HEK293 (cell line): ENCODE measurements around the gene AGBL2.
A peak's percentile ranks its signal among the peaks of the same experiment; 100 is the strongest.

ENCODE experiments used
- CTCF ChIA-PET: fragments of 350-600 bp; formaldehyde crosslinking; extraction: SDS; loops from one replicate; lab custom pipeline; 2021; ENCODE audit warnings: antibody characterized with exemption; lab: Yijun Ruan, JAX
- POLR2A ChIA-PET: fragments of 300-600 bp; formaldehyde crosslinking; extraction: SDS; loops from one replicate; lab custom pipeline; 2020; ENCODE audit warnings: antibody characterized with exemption, inconsistent platforms; lab: Yijun Ruan, JAX
- H3K27ac ChIP-seq: fragments of 200-500 bp; sonication (Bioruptor generic); 2 replicates; pipeline ENCODE4 v1.5.1; 2014; ENCODE audit warnings: low read depth, low read length, control low read depth, inconsistent platforms; ENCODE audit errors: extremely low read depth
- H3K36me3 ChIP-seq, 2 experiments: fragments of 200-500 bp in 1 of 2; sonication (Bioruptor generic) in 1 of 2; 1 replicate in 1 of 2; 2 replicates in 1 of 2; pipeline ENCODE4 v1.5.1; 2014 to 2017; ENCODE audit warnings: inconsistent platforms in 2 of 2, low read length in 2 of 2; ENCODE audit not compliant: control insufficient read depth in 2 of 2, insufficient read depth in 1 of 2
- H3K4me1 ChIP-seq: fragments of 200-500 bp; sonication (Bioruptor generic); 2 replicates; pipeline ENCODE4 v1.5.1; 2014; ENCODE audit warnings: mild to moderate bottlenecking, low read length, inconsistent platforms; ENCODE audit not compliant: control insufficient read depth, insufficient read depth
- H3K4me3 ChIP-seq: 2 replicates; pipeline ENCODE4 v1.5.1; 2011; ENCODE audit warnings: low read depth, mild to moderate bottlenecking, control low read depth, low read length, moderate library complexity
- H3K9me3 ChIP-seq: fragments of 200-500 bp; sonication (Bioruptor generic); 2 replicates; pipeline ENCODE4 v1.5.1; 2014; ENCODE audit warnings: low read depth, low read length, inconsistent platforms; ENCODE audit not compliant: control insufficient read depth, insufficient read depth
- ELK4 ChIP-seq: IDR thresholded peaks from 2 replicates; pipeline ENCODE4 v1.6.1; 2011; ENCODE audit warnings: mild to moderate bottlenecking, low read depth, low read length, borderline replicate concordance
- FEZF1 ChIP-seq: fragments of 450-650 bp; formaldehyde crosslinking; IDR thresholded peaks from 2 replicates; pipeline ENCODE4 v1.5.1; 2016; ENCODE audit warnings: missing biosample characterization, missing genetic modification characterization
- GFI1B ChIP-seq: fragments of 450-650 bp; formaldehyde crosslinking; IDR thresholded peaks from 2 replicates; pipeline ENCODE4 v1.5.1; 2016; ENCODE audit warnings: missing biosample characterization, missing genetic modification characterization
- GLI4 ChIP-seq: fragments of 450-650 bp; formaldehyde crosslinking; IDR thresholded peaks from 2 replicates; pipeline ENCODE4 v1.5.1; 2016; ENCODE audit warnings: missing biosample characterization, missing genetic modification characterization
- GLIS1 ChIP-seq: fragments of 450-650 bp; formaldehyde crosslinking; IDR thresholded peaks from 2 replicates; pipeline ENCODE4 v1.5.1; 2016; ENCODE audit warnings: missing biosample characterization, missing genetic modification characterization
- HOXD13 ChIP-seq: sonication (generic); formaldehyde crosslinking; IDR thresholded peaks from 2 replicates; pipeline ENCODE4 v1.8.0; 2022; ENCODE audit warnings: missing genetic modification reagents, borderline replicate concordance
- MYNN ChIP-seq: fragments of 450-650 bp; formaldehyde crosslinking; IDR thresholded peaks from 2 replicates; pipeline ENCODE4 v1.5.1; 2016; ENCODE audit warnings: missing biosample characterization, missing genetic modification characterization, borderline replicate concordance
- MZF1 ChIP-seq: fragments of 450-650 bp; formaldehyde crosslinking; IDR thresholded peaks from 2 replicates; pipeline ENCODE4 v1.5.1; 2017; ENCODE audit warnings: missing biosample characterization, missing genetic modification characterization, borderline replicate concordance
- REPIN1 ChIP-seq: fragments of 450-650 bp; formaldehyde crosslinking; IDR thresholded peaks from 2 replicates; pipeline ENCODE4 v1.5.1; 2017; ENCODE audit warnings: missing biosample characterization, missing genetic modification characterization, low read depth
- SCRT2 ChIP-seq: fragments of 450-650 bp; formaldehyde crosslinking; IDR thresholded peaks from 2 replicates; pipeline ENCODE4 v1.5.1; 2016; ENCODE audit warnings: missing biosample characterization, missing genetic modification characterization
- SP2 ChIP-seq: fragments of 450-650 bp; formaldehyde crosslinking; IDR thresholded peaks from 2 replicates; pipeline ENCODE4 v1.5.1; 2016; ENCODE audit warnings: missing biosample characterization, missing genetic modification characterization
- SP3 ChIP-seq: fragments of 450-650 bp; formaldehyde crosslinking; IDR thresholded peaks from 2 replicates; pipeline ENCODE4 v1.5.1; 2016; ENCODE audit warnings: missing biosample characterization, missing genetic modification characterization
- ZBTB11 ChIP-seq: fragments of 450-650 bp; formaldehyde crosslinking; conservative IDR thresholded peaks from 2 replicates; pipeline ENCODE4 v1.5.1; 2016; ENCODE audit warnings: low read depth, missing biosample characterization, missing genetic modification characterization
- ZBTB8A ChIP-seq: fragments of 450-650 bp; formaldehyde crosslinking; IDR thresholded peaks from 2 replicates; pipeline ENCODE4 v1.5.1; 2016; ENCODE audit warnings: missing biosample characterization, missing genetic modification characterization
- ZEB2 ChIP-seq: fragments of 450-650 bp; formaldehyde crosslinking; IDR thresholded peaks from 2 replicates; pipeline ENCODE4 v1.5.1; 2016; ENCODE audit warnings: missing biosample characterization, missing genetic modification characterization
- ZNF112 ChIP-seq: fragments of 450-650 bp; formaldehyde crosslinking; IDR thresholded peaks from 2 replicates; pipeline ENCODE4 v1.5.0; 2017; ENCODE audit warnings: missing biosample characterization, missing genetic modification characterization
- ZNF138 ChIP-seq: fragments of 450-650 bp; formaldehyde crosslinking; IDR thresholded peaks from 2 replicates; pipeline ENCODE4 v1.5.1; 2016; ENCODE audit warnings: missing biosample characterization, missing genetic modification characterization, borderline replicate concordance
- ZNF18 ChIP-seq: fragments of 450-650 bp; formaldehyde crosslinking; IDR thresholded peaks from 2 replicates; pipeline ENCODE4 v1.5.1; 2016; ENCODE audit warnings: missing biosample characterization, missing genetic modification characterization
- ZNF221 ChIP-seq: fragments of 450-650 bp; formaldehyde crosslinking; IDR thresholded peaks from 2 replicates; pipeline ENCODE4 v1.5.1; 2017; ENCODE audit warnings: missing biosample characterization, missing genetic modification characterization, borderline replicate concordance
- ZNF239 ChIP-seq: fragments of 450-650 bp; formaldehyde crosslinking; IDR thresholded peaks from 2 replicates; pipeline ENCODE4 v1.5.1; 2016; ENCODE audit warnings: missing biosample characterization, missing genetic modification characterization
- ZNF24 ChIP-seq: fragments of 450-650 bp; formaldehyde crosslinking; IDR thresholded peaks from 2 replicates; pipeline ENCODE4 v1.5.1; 2016; ENCODE audit warnings: missing biosample characterization, missing genetic modification characterization
- ZNF391 ChIP-seq: fragments of 450-650 bp; formaldehyde crosslinking; IDR thresholded peaks from 2 replicates; pipeline ENCODE4 v1.5.1; 2016; ENCODE audit warnings: low read depth, missing biosample characterization, missing genetic modification characterization, borderline replicate concordance
- ZNF580 ChIP-seq: fragments of 450-650 bp; formaldehyde crosslinking; IDR thresholded peaks from 2 replicates; pipeline ENCODE4 v1.5.1; 2016; ENCODE audit warnings: missing biosample characterization, missing genetic modification characterization
- ZNF785 ChIP-seq: fragments of 450-650 bp; formaldehyde crosslinking; IDR thresholded peaks from 2 replicates; pipeline ENCODE4 v1.5.1; 2016; ENCODE audit warnings: missing biosample characterization, missing genetic modification characterization
- ZNF830 ChIP-seq: fragments of 450-650 bp; IDR thresholded peaks from 2 replicates; pipeline ENCODE4 v1.5.0; 2018; ENCODE audit warnings: missing biosample characterization, missing genetic modification characterization, low read depth, mild to moderate bottlenecking, moderate library complexity
- ZNF837 ChIP-seq: fragments of 450-650 bp; formaldehyde crosslinking; IDR thresholded peaks from 2 replicates; pipeline ENCODE4 v1.5.1; 2016; ENCODE audit warnings: missing biosample characterization, missing genetic modification characterization
- ZNF843 ChIP-seq: fragments of 450-650 bp; formaldehyde crosslinking; IDR thresholded peaks from 2 replicates; pipeline ENCODE4 v1.5.1; 2016; ENCODE audit warnings: missing biosample characterization, missing genetic modification characterization
- ZXDB ChIP-seq: fragments of 450-650 bp; formaldehyde crosslinking; IDR thresholded peaks from 2 replicates; pipeline ENCODE4 v1.5.1; 2016; ENCODE audit warnings: missing biosample characterization, missing genetic modification characterization

AGBL2 gene

GRCh38 chr11:47714554-47715081, 551 bp downstream of the AGBL2 start:
- no peaks in the 10 kb centered on the region for H3K9me3 ChIP-seq
- H3K4me1 ChIP-seq, result no peaks in the 10 kb centered on the region
- peaks cover 25 to 36% of the 10 kb centered on the region in 2 experiments for H3K36me3 ChIP-seq
- TF ChIP-seq ZBTB8A (tag by site-specific recombination) (no peak), ZNF391 (tag by site-specific recombination) (no peak), ZXDB (no peak), ZNF830 (tag by site-specific recombination) (no peak), MYNN (tag by site-specific recombination) (no peak), GFI1B (tag by site-specific recombination) (no peak), GLIS1 (no peak), ZNF221 (tag by site-specific recombination) (no peak), ZEB2 (no peak), MZF1 (no peak), REPIN1 (no peak), ZNF239 (tag by site-specific recombination) (no peak), FEZF1 (tag by site-specific recombination) (no peak), GLI4 (tag by site-specific recombination) (no peak), ZNF112 (tag by site-specific recombination) (no peak), HOXD13 (CRISPR knock-in tag) (no peak), ZBTB11 (no peak), SCRT2 (no peak), ZNF138 (tag by site-specific recombination) (no peak)
- ChIA-PET CTCF (no interaction called here), POLR2A (interaction anchor here (0.6 to 2.0 kb wide), 5 partner anchors 9 to 86 kb away, joined by 3 to 7 read pairs (median 3); no protein-coding TSS in a partner anchor)
- no peak overlapping the region for H3K27ac ChIP-seq
- H3K4me3 ChIP-seq, result peak overlapping the region; percentile 55

GRCh38 chr11:47711816-47712215, 3.4 kb downstream of the AGBL2 start:
- no peaks in the 10 kb centered on the region for H3K4me1 ChIP-seq
- ChIA-PET CTCF (interaction anchor here (0.6 kb wide), 1 partner anchor 172 kb away, joined by 5 read pairs; no protein-coding TSS in a partner anchor), POLR2A (interaction anchor here (1.1 kb wide), 1 partner anchor 9 kb away, joined by 4 read pairs; no protein-coding TSS in a partner anchor)
- no peaks in the 10 kb centered on the region for H3K9me3 ChIP-seq
- no peak overlapping the region for H3K4me3 ChIP-seq
- TF ChIP-seq SP2 (tag by site-specific recombination), result no peak
- TF ChIP-seq ZNF24 (tag by site-specific recombination), result no peak
- no peak for TF ChIP-seq ZNF580 (tag by site-specific recombination)
- no peak for TF ChIP-seq ZNF18 (tag by site-specific recombination)
- no peak for TF ChIP-seq SP3 (tag by site-specific recombination)
- no peak for TF ChIP-seq ZNF837 (tag by site-specific recombination)
- TF ChIP-seq ZNF785 (tag by site-specific recombination), result no peak
- TF ChIP-seq ZNF843, result no peak
- TF ChIP-seq ELK4, result no peak
- peaks cover 3 to 9% of the 10 kb centered on the region in 2 experiments; a peak in 2 of 3 replicates for H3K36me3 ChIP-seq
- no peak overlapping the region for H3K27ac ChIP-seq
